HCT116 (cell line): Measurements from ENCODE around the gene ZPR1. TPM values are rescaled to one million over a fixed set of nuclear protein-coding genes. Genes with fewer than 3 reads are reported as not detected.
A peak's percentile ranks its signal among the peaks of the same experiment; 100 is the strongest.

Source experiments
- ATAC-seq: fragments of 200-7000 bp; cut with Tn5 transposase; 2 replicates; pipeline ENCODE4 v1.9.1; 2020; ENCODE audit warnings: mild to moderate bottlenecking, moderate library complexity
- BruUV-seq: library from RNA; stranded (reverse); fragments of 400-500 nt; replicated peaks from 2 replicates; lab custom pipeline; 2021; lab: Mats Ljungman, UMichigan
- CTCF ChIA-PET: fragments of 300-600 bp; sonication (Branson Sonifier 250); formaldehyde crosslinking; loops from one replicate; lab custom pipeline; 2021; ENCODE audit warnings: antibody characterized with exemption; lab: Charles Lee
- POLR2A ChIA-PET: fragments of 300-600, 350-600 bp; sonication (Branson Sonifier 250); formaldehyde crosslinking; loops from one replicate; lab custom pipeline; 2021; ENCODE audit warnings: antibody characterized with exemption; lab: Charles Lee
- RAD21 ChIA-PET, 2 experiments: fragments of 300-600 bp; sonication (Branson Sonifier 250); formaldehyde crosslinking; loops; one replicate each; lab custom pipeline; 2023; ENCODE audit warnings: low total read pairs in 2 of 2; ENCODE audit not compliant: uncharacterized antibody in 2 of 2, unreplicated experiment in 2 of 2, low non-redundant PET in 1 of 2; lab: Charles Lee
- DNase-seq: peaks from one replicate; pipeline ENCODE4 v3.0.0-alpha.2; 2010; ENCODE audit warnings: low read depth, low spot score
- H2AFZ ChIP-seq: fragments of 200-600 bp; shearing (Covaris generic), sonication (generic); 2 replicates; pipeline ENCODE4 v1.6.1; 2017; ENCODE audit warnings: low read depth, mixed run types, mixed read lengths, antibody characterized with exemption, low read length; ENCODE audit not compliant: poor library complexity, severe bottlenecking
- H3K27ac ChIP-seq: 2 replicates; pipeline ENCODE4 v1.5.1; 2012; ENCODE audit warnings: low read depth, low read length
- H3K27me3 ChIP-seq: fragments of 200-600 bp; sonication (generic); 2 replicates; pipeline ENCODE4 v1.6.1; 2016; ENCODE audit warnings: mixed run types, low read length, mixed read lengths; ENCODE audit not compliant: insufficient read depth
- H3K36me3 ChIP-seq, 2 experiments: fragments of 200-500 bp in 1 of 2; fragments of 200-600 bp in 1 of 2; sonication (Bioruptor generic) in 1 of 2; sonication (generic) in 1 of 2; 2 replicates each; pipeline versions ENCODE4 v1.5.1 to v1.6.1; 2014 to 2016; ENCODE audit warnings: low read length in 2 of 2, inconsistent platforms in 1 of 2, mixed read lengths in 1 of 2, mixed run types in 1 of 2; ENCODE audit not compliant: insufficient read depth in 2 of 2, control insufficient read depth in 1 of 2
- H3K4me1 ChIP-seq, 2 experiments: fragments of 200-600 bp in 1 of 2; sonication (generic) in 1 of 2; 2 replicates each; pipeline versions ENCODE4 v1.5.1 to v1.6.1; 2012 to 2017; ENCODE audit warnings: low read length in 2 of 2, inconsistent platforms in 1 of 2, mild to moderate bottlenecking in 1 of 2, mixed read lengths in 1 of 2, mixed run types in 1 of 2, moderate library complexity in 1 of 2; ENCODE audit not compliant: insufficient read depth in 2 of 2, control insufficient read depth in 1 of 2
- H3K4me2 ChIP-seq: fragments of 200-600 bp; sonication (generic); 2 replicates; pipeline ENCODE4 v1.6.1; 2017; ENCODE audit warnings: mixed run types, low read length, mixed read lengths
- H3K4me3 ChIP-seq, 2 experiments: fragments of 200-600 bp in 1 of 2; sonication (generic) in 1 of 2; replicated peaks in 1 of 2; 2 replicates each; pipeline ENCODE4 v1.5.1; 2011 to 2016; ENCODE audit warnings: low read length in 2 of 2, control low read depth in 1 of 2, low read depth in 1 of 2, mild to moderate bottlenecking in 1 of 2, mixed read lengths in 1 of 2, mixed run types in 1 of 2
- H3K79me2 ChIP-seq: fragments of 200-600 bp; sonication (generic); 2 replicates; pipeline ENCODE4 v1.6.1; 2017; ENCODE audit warnings: mild to moderate bottlenecking, mixed run types, low read length, moderate library complexity, mixed read lengths; ENCODE audit not compliant: insufficient read depth
- H3K9ac ChIP-seq: fragments of 200-600 bp; sonication (generic); 2 replicates; pipeline ENCODE4 v1.6.1; 2016; ENCODE audit warnings: low read length, mixed read lengths
- H3K9me2 ChIP-seq: fragments of 200-600 bp; sonication (generic), shearing (Covaris generic); 2 replicates; pipeline ENCODE4 v1.6.1; 2017; ENCODE audit warnings: mixed run types, mild to moderate bottlenecking, moderate library complexity; ENCODE audit not compliant: insufficient read depth
- H3K9me3 ChIP-seq, 2 experiments: fragments of 200-500 bp in 1 of 2; fragments of 200-600 bp in 1 of 2; sonication (Bioruptor generic) in 1 of 2; sonication (generic) in 1 of 2; 2 replicates each; pipeline ENCODE4 v1.6.1; 2014 to 2017; ENCODE audit warnings: low read length in 2 of 2, mixed read lengths in 2 of 2, inconsistent platforms in 1 of 2, low read depth in 1 of 2, mild to moderate bottlenecking in 1 of 2, mixed run types in 1 of 2, moderate library complexity in 1 of 2; ENCODE audit not compliant: control insufficient read depth in 1 of 2, insufficient read depth in 1 of 2
- H4K20me1 ChIP-seq: fragments of 200-600 bp; sonication (generic), shearing (Covaris generic); 2 replicates; pipeline ENCODE4 v1.6.1; 2017; ENCODE audit warnings: mixed run types, mild to moderate bottlenecking, moderate library complexity; ENCODE audit not compliant: insufficient read depth
- ATF3 ChIP-seq: IDR thresholded peaks from 2 replicates; pipeline ENCODE4 v1.6.1; 2012
- CBX3 ChIP-seq: IDR thresholded peaks from 2 replicates; pipeline ENCODE4 v1.6.1; 2012; ENCODE audit warnings: low read depth
- CEBPB ChIP-seq: IDR thresholded peaks from 2 replicates; pipeline ENCODE4 v1.6.1; 2012; ENCODE audit warnings: low read depth
- EGR1 ChIP-seq: IDR thresholded peaks from 2 replicates; pipeline ENCODE4 v1.6.1; 2012; ENCODE audit warnings: low read depth
- ELF1 ChIP-seq: IDR thresholded peaks from 2 replicates; pipeline ENCODE4 v1.6.1; 2012; ENCODE audit warnings: low read depth, borderline replicate concordance
- EZH2 ChIP-seq: fragments of 200-600 bp; sonication (generic); IDR thresholded peaks from 2 replicates; pipeline ENCODE4 v1.6.1; 2017; ENCODE audit warnings: antibody characterized with exemption, mixed run types
- EZH2phosphoT487 ChIP-seq: fragments of 200-600 bp; IDR thresholded peaks from 2 replicates; pipeline ENCODE4 v1.6.1; 2018; ENCODE audit warnings: antibody characterized with exemption, borderline replicate concordance
- FOSL1 ChIP-seq: IDR thresholded peaks from 2 replicates; pipeline ENCODE4 v1.6.1; 2012; ENCODE audit warnings: low read depth
- JUND ChIP-seq: IDR thresholded peaks from 2 replicates; pipeline ENCODE4 v1.6.1; 2012
- MAX ChIP-seq: IDR thresholded peaks from 2 replicates; pipeline ENCODE4 v1.6.1; 2012
- POLR2A ChIP-seq: IDR thresholded peaks from 2 replicates; pipeline ENCODE4 v1.7.0; 2011; ENCODE audit warnings: borderline replicate concordance; ENCODE audit not compliant: insufficient read depth, insufficient read length; ENCODE audit errors: extremely low read depth
- RAD21 ChIP-seq: IDR thresholded peaks from 2 replicates; pipeline ENCODE4 v1.6.1; 2012; ENCODE audit warnings: low read depth, mild to moderate bottlenecking
- SIN3A ChIP-seq: IDR thresholded peaks from 2 replicates; pipeline ENCODE4 v1.6.1; 2012; ENCODE audit warnings: low read depth
- SP1 ChIP-seq: IDR thresholded peaks from 2 replicates; pipeline ENCODE4 v1.6.1; 2012; ENCODE audit warnings: low read depth
- SRF ChIP-seq: IDR thresholded peaks from 2 replicates; pipeline ENCODE4 v1.6.1; 2012; ENCODE audit warnings: low read depth
- TCF7L2 ChIP-seq: IDR thresholded peaks from 2 replicates; pipeline ENCODE4 v1.7.0; 2011; ENCODE audit warnings: borderline replicate concordance, inconsistent platforms; ENCODE audit not compliant: insufficient read depth, insufficient read length; ENCODE audit errors: extremely low read depth
- YY1 ChIP-seq: IDR thresholded peaks from 2 replicates; pipeline ENCODE4 v1.6.1; 2011; ENCODE audit warnings: low read length, low read depth, moderate library complexity, mild to moderate bottlenecking; ENCODE audit not compliant: insufficient replicate concordance; ENCODE audit errors: extremely low read depth
- ZBTB33 ChIP-seq: IDR thresholded peaks from 2 replicates; pipeline ENCODE4 v1.6.1; 2011; ENCODE audit warnings: mild to moderate bottlenecking, low read length, moderate library complexity; ENCODE audit not compliant: insufficient replicate concordance; ENCODE audit errors: extremely low read depth
- ZFX ChIP-seq: fragments of 450-650 bp; IDR thresholded peaks from 2 replicates; pipeline ENCODE4 v1.6.1; 2017
- ZNF274 ChIP-seq: fragments of 200-500 bp; sonication (Bioruptor generic); IDR thresholded peaks from 2 replicates; pipeline ENCODE4 v1.6.1; 2014; ENCODE audit warnings: mild to moderate bottlenecking, low read depth, low read length, inconsistent platforms
- intact Hi-C: fragments of 100-400 bp; cut with micrococcal nuclease; formaldehyde crosslinking; loops from 2 replicates; pipeline ENCODE4 v1.10.0; 2022
- total RNA-seq: library from RNA; stranded (reverse); gene quantifications from one replicate; pipeline ENCODE4 v1.2.1, GENCODE V29; 2021; ENCODE audit not compliant: unreplicated experiment
- TF ChIP-seq, protein P1 (sequence below), 3 experiments: fragments of 200-600 bp in 1 of 3; sonication (generic) in 1 of 3; IDR thresholded peaks in 2 of 3; conservative IDR thresholded peaks in 1 of 3; 2 replicates each; pipeline ENCODE4 v1.5.1; 2012 to 2017; ENCODE audit warnings: low read depth in 2 of 3, low read length in 2 of 3, antibody characterized with exemption in 1 of 3, borderline replicate concordance in 1 of 3, control low read depth in 1 of 3, mild to moderate bottlenecking in 1 of 3, mixed read lengths in 1 of 3, mixed run types in 1 of 3, moderate library complexity in 1 of 3; ENCODE audit not compliant: insufficient read depth in 1 of 3

Gene ZPR1
- total RNA-seq, 1 experiment from 2014 or later: 56.3 TPM

GRCh38 chr11:116772443-116773202 is 15.2 kb downstream of the ZPR1 start, which contains the start of gene BUD13:
BUD13 (minus strand) TSS chr11:116772987; CDS start chr11:116772964, 23 bp downstream.
- Histone ChIP-seq H3K9me3 (no peaks in the 10 kb centered on the region), H3K79me2 (peaks cover 36% of the 10 kb centered on the region), H3K4me3 (peak within 1 kb of the TSS; percentile 84 to 94), H3K27ac (peak within 1 kb of the TSS; percentile 91), H3K4me2 (peak within 1 kb of the TSS; percentile 83), H2AFZ (peak within 1 kb of the TSS; percentile 55), H4K20me1 (no peaks in the 10 kb centered on the region), H3K4me1 (peaks cover 10 to 21% of the 10 kb centered on the region in 2 experiments; a peak in 3 of 4 replicates), H3K9me2 (no peaks in the 10 kb centered on the region), H3K27me3 (no peaks in the 10 kb centered on the region), H3K9ac (peak within 1 kb of the TSS; percentile 82), H3K36me3 (peaks cover 8 to 18% of the 10 kb centered on the region in 2 experiments; a peak in 3 of 4 replicates)
- DNase-seq: peak; percentile 72
- ATAC-seq: peak; percentile 93
- ChIA-PET CTCF (interaction anchor here (1.0 to 1.7 kb wide), 2 partner anchors 15 to 19 kb away, joined by 3 to 6 read pairs; partner anchors contain the start of genes APOA5 and ZPR1), RAD21 (no interaction called here), POLR2A (no interaction called here)
- no TSS peak for BruUV-seq
- intact Hi-C loops: no loop called here
- no peak for TF ChIP-seq EZH2phosphoT487
- TF ChIP-seq JUND: no peak; the same call in 1 of the 2 replicates
- no peak for TF ChIP-seq ATF3
- no peak for TF ChIP-seq CEBPB
- no peak for TF ChIP-seq ZNF274
- peak; percentile 80 for TF ChIP-seq SP1
- peak; percentile 83 for TF ChIP-seq EGR1
- TF ChIP-seq MAX: peak; percentile 91
- TF ChIP-seq EZH2: no peak
- TF ChIP-seq ELF1: peak; percentile 69
- peak; percentile 50 for TF ChIP-seq TCF7L2
- TF ChIP-seq CBX3: peak; percentile 92
- TF ChIP-seq, protein P1, sequence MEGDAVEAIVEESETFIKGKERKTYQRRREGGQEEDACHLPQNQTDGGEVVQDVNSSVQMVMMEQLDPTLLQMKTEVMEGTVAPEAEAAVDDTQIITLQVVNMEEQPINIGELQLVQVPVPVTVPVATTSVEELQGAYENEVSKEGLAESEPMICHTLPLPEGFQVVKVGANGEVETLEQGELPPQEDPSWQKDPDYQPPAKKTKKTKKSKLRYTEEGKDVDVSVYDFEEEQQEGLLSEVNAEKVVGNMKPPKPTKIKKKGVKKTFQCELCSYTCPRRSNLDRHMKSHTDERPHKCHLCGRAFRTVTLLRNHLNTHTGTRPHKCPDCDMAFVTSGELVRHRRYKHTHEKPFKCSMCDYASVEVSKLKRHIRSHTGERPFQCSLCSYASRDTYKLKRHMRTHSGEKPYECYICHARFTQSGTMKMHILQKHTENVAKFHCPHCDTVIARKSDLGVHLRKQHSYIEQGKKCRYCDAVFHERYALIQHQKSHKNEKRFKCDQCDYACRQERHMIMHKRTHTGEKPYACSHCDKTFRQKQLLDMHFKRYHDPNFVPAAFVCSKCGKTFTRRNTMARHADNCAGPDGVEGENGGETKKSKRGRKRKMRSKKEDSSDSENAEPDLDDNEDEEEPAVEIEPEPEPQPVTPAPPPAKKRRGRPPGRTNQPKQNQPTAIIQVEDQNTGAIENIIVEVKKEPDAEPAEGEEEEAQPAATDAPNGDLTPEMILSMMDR (IDR thresholded peaks at IDR 0.05 in 2 of 3, conservative IDR thresholded peaks at IDR 0.05 in 1 of 3; ENCODE audit: borderline replicate concordance in 1 of 3, insufficient read depth in 1 of 3, low read depth in 2 of 3, low read length in 2 of 3): no peak
- peak; percentile 87 for TF ChIP-seq ZBTB33
- peak; percentile 71 for TF ChIP-seq ZFX
- TF ChIP-seq SRF: no peak
- TF ChIP-seq SIN3A: peak; percentile 94
- no peak for TF ChIP-seq RAD21
- TF ChIP-seq POLR2A: peak; percentile 41
- TF ChIP-seq YY1: peak; percentile 95
- no peak for TF ChIP-seq FOSL1
